ENCODE results near the gene TMEM100.

DNA sequence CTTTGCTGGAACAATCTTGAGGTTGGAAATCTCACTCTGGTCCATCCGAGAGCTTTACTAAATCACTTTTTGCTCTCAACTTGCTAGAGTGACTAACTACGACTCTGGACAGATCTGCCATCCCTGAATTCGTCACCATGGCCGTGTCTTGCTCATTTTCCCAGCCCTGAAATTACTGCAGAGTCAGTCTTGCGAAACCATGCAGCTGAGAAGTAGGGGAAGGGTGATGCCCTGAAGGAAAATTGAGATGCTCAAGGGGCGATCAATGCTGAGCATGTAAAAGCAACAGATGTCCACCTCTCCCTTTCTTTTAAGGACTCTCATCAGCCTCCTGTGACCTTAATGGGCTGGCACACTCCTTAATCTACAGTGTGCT lies 46.9 kb upstream of the TMEM100 start:
- TF ChIP-seq CTCF (IDR thresholded peaks at IDR 0.05) = no peak
- no peak for TF ChIP-seq RAD21 (IDR thresholded peaks at IDR 0.05; ENCODE audit: low read length)
- TF ChIP-seq REST (IDR thresholded peaks at IDR 0.05; ENCODE audit: low read depth, low read length) = no peak
- TF ChIP-seq, protein P1, sequence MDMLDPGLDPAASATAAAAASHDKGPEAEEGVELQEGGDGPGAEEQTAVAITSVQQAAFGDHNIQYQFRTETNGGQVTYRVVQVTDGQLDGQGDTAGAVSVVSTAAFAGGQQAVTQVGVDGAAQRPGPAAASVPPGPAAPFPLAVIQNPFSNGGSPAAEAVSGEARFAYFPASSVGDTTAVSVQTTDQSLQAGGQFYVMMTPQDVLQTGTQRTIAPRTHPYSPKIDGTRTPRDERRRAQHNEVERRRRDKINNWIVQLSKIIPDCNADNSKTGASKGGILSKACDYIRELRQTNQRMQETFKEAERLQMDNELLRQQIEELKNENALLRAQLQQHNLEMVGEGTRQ (IDR thresholded peaks at IDR 0.05; ENCODE audit: borderline replicate concordance, low read depth, low read length) = no peak

All from SK-N-SH (cell line).